OCI-LY1 (cell line): Measurements from ENCODE around the gene ANKLE2.

ENCODE experiments used
- EZH2 ChIP-seq: fragments of 200-600 bp; sonication (generic), shearing (Covaris generic); IDR thresholded peaks from 2 replicates; pipeline ENCODE4 v1.8.0; 2017; ENCODE audit warnings: borderline replicate concordance, mixed run types, mild to moderate bottlenecking, antibody characterized with exemption, low read length, moderate library complexity, mixed read lengths
- TF ChIP-seq, protein P1 (sequence below): fragments of 200-600 bp; sonication (generic), shearing (Covaris generic); IDR thresholded peaks from 2 replicates; pipeline ENCODE4 v1.5.1; 2017; ENCODE audit warnings: mild to moderate bottlenecking, antibody characterized with exemption, low read length, moderate library complexity, mixed read lengths

DNA sequence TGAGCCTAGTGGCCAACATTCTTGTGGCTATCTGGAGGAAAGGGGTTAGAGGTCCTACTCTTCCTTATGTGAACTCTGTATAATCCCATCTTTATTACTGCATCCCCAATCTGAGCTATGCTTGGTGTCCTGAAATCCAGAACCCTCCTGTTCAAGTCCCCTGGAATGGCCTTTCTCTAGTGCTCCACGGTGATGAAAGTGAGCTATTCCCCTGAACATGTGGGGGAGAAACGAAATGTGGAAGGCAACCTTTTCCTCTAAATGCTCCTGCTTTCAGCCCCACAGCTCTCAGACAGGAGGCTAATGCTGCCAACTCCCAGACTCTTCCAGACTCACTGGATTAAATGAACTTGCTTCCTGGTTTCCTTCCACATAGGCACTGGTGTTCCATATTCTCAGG, 53.5 kb downstream of the ANKLE2 start:
- no peak for TF ChIP-seq EZH2
- TF ChIP-seq, protein P1, sequence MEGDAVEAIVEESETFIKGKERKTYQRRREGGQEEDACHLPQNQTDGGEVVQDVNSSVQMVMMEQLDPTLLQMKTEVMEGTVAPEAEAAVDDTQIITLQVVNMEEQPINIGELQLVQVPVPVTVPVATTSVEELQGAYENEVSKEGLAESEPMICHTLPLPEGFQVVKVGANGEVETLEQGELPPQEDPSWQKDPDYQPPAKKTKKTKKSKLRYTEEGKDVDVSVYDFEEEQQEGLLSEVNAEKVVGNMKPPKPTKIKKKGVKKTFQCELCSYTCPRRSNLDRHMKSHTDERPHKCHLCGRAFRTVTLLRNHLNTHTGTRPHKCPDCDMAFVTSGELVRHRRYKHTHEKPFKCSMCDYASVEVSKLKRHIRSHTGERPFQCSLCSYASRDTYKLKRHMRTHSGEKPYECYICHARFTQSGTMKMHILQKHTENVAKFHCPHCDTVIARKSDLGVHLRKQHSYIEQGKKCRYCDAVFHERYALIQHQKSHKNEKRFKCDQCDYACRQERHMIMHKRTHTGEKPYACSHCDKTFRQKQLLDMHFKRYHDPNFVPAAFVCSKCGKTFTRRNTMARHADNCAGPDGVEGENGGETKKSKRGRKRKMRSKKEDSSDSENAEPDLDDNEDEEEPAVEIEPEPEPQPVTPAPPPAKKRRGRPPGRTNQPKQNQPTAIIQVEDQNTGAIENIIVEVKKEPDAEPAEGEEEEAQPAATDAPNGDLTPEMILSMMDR: no peak
